Measurements from ENCODE around the gene HAPLN1. TPM values are rescaled to one million over a fixed set of nuclear protein-coding genes. Genes with fewer than 3 reads are reported as not detected.

HAPLN1 gene
- total and polyA plus RNA-seq, 2 of the 8 experiments (the other 6 are each of a cell fraction or from before 2014, with no cell fraction given) = 0.56 to 2.1 TPM

DNA sequence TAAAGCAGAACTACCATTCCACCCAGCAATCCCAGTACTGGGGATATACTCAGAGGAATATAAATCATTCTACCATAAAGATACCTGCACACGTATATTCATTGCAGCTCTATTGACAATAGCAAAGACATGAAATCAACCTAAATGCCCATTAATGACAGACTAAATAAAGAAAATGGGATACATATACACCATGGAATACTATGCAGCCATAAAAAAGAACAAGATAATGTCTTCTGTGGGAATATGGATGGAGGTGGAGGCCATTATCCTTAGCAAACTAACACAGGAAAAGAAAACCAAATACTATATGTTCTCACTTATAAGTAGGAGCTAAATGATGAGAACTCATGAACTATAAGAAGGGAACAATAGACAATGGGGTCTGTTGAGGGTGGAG is 12.5 kb downstream of the HAPLN1 start:
- TF ChIP-seq RFX5 (IDR thresholded peaks at IDR 0.05; ENCODE audit: borderline replicate concordance, low read depth, low read length) (no peak), KDM1A (IDR thresholded peaks at IDR 0.05; ENCODE audit: borderline replicate concordance, low read length) (peak; percentile 56; the same call in 1 of the 2 replicates)
- no peak for FAIRE-seq

More for the DNA sequence above, 12.5 kb downstream of the HAPLN1 start:
- Histone ChIP-seq H3K79me2 (ENCODE audit: control insufficient read depth in 1 of 2, insufficient read depth in 2 of 2, low read length in 2 of 2) (no peaks in the 10 kb centered on the region), H3K23ac (ENCODE audit: insufficient read length) (no peak overlapping the region), H4K8ac (ENCODE audit: extremely low read depth, insufficient read depth, low read length) (no peak overlapping the region), H3K4me3 (ENCODE audit: extremely low read depth in 1 of 4, insufficient read depth in 2 of 4, low read depth in 3 of 4, low read length in 4 of 4) (no peak overlapping the region), H4K5ac (ENCODE audit: insufficient read length, low read depth, low read length) (no peak overlapping the region), H3K18ac (ENCODE audit: extremely low read depth, low read length) (no peak overlapping the region), H2BK120ac (replicated peaks; ENCODE audit: low read depth, low read length) (no peak overlapping the region), H3K23me2 (ENCODE audit: low read depth, low read length) (no peaks in the 10 kb centered on the region), H2BK5ac (ENCODE audit: low read depth, low read length) (no peak overlapping the region), H3K4me1 (replicated peaks in 1 of 4; ENCODE audit: control insufficient read depth in 3 of 4, insufficient read depth in 4 of 4, low read length in 3 of 4) (no peaks in the 10 kb centered on the region), H4K20me1 (replicated peaks in 1 of 2; ENCODE audit: control insufficient read depth in 1 of 2, insufficient read depth in 2 of 2, low read length in 2 of 2) (no peaks in the 10 kb centered on the region), H3K9me3 (ENCODE audit: insufficient read depth in 2 of 2, low read depth in 1 of 2, low read length in 1 of 2) (peaks cover 0 to 3% of the 10 kb centered on the region in 2 experiments; a peak in 2 of 4 replicates), H2AK5ac (ENCODE audit: low read depth, low read length) (no peak overlapping the region), H2AFZ (ENCODE audit: low read length) (no peak overlapping the region), H3K56ac (replicated peaks; ENCODE audit: insufficient read length, low read depth, low read length) (no peak overlapping the region), H3K9ac (replicated peaks in 1 of 4; ENCODE audit: extremely low read depth in 1 of 4, low read depth in 3 of 4, low read length in 3 of 4) (no peak overlapping the region), H3K36me3 (ENCODE audit: control insufficient read depth in 2 of 4, insufficient read depth in 4 of 4, low read length in 3 of 4) (no peaks in the 10 kb centered on the region), H3K79me1 (ENCODE audit: low read depth, low read length) (no peaks in the 10 kb centered on the region), H3K4me2 (ENCODE audit: insufficient read depth in 1 of 2, low read depth in 2 of 2, low read length in 2 of 2) (no peak overlapping the region), H3K4ac (replicated peaks; ENCODE audit: insufficient read length, low read depth, low read length) (no peak overlapping the region), H4K91ac (replicated peaks; ENCODE audit: insufficient read length, low read length) (no peak overlapping the region), H3K27ac (ENCODE audit: low read depth, low read length) (no peak overlapping the region), H2BK15ac (ENCODE audit: low read length) (no peak overlapping the region), H3K14ac (ENCODE audit: insufficient read length) (no peak overlapping the region), H2BK12ac (ENCODE audit: low read depth, low read length) (no peak overlapping the region), H2BK20ac (ENCODE audit: low read length) (no peak overlapping the region), H3K27me3 (replicated peaks in 1 of 4; ENCODE audit: control insufficient read depth in 3 of 4, extremely low read depth in 1 of 4, insufficient read depth in 3 of 4, low read length in 3 of 4) (no peaks in the 10 kb centered on the region)
- CTCF ChIA-PET (ENCODE audit: partially characterized antibody) = interaction anchor here (1.0 to 5.2 kb wide), 2 partner anchors 10 to 102 kb away, joined by 4 to 20 read pairs; no protein-coding TSS in a partner anchor
- DNase-seq (ENCODE audit: low read depth in 1 of 2, low spot score in 2 of 2) = no peak
- POLR2A ChIA-PET (ENCODE audit: partially characterized antibody) = no interaction called here
- WGBS, 2 experiments (ENCODE audit: extremely low coverage in 1 of 2, insufficient coverage in 1 of 2, insufficient read length in 1 of 2, insufficient replicate concordance in 2 of 2, low coverage in 1 of 2, low lambda C conversion rate in 2 of 2, missing lambda C conversion rate in 1 of 2) = 91% methylated on average over 1 of the region's 1 CpG; no CpG with 5 or more reads in 1 of the 2 experiments
